ENCODE data around the gene LCN12. TPM values are rescaled to one million over a fixed set of nuclear protein-coding genes. Genes with fewer than 3 reads are reported as not detected.

Gene LCN12
- total RNA-seq, 1 experiment from 2014 or later, result not detected

DNA sequence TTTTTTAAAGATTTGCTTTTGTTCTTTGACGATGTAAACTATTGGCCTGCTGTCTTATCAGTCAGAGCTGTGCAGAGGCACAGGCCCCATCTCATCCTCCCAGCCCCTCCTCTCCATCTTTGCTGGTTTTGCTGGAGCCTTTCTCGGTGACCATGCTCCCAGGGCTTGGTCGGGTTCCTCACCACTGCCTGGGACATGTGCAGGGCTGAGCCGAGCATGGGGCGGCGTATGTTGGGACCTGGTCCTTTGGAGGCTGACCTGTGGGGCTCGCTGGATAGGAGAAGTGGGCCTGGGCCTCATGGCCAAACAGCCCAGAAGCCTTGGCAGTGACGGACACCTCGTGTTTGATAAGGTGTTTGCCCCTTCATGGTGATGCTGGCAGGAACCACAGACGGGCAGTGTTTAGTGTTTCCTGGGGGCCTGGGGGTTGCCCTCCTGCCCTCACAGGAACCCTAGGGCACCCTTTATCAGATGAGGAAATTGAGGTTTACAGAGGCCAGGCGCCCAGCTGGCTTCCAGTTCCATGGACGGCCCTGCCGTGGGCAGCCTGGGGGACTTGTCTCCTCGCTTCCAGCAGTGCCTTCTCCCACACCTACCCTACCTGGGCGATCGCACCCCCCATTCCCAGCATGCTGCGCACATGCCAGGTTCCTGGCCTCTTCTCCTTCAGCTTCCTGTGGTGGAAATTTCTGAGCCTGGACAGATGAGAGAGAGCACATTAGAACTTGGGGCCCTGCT is 38.2 kb upstream of the LCN12 start:
- TF ChIP-seq CTCF (conservative IDR thresholded peaks at IDR 0.05; ENCODE audit: low read depth, low read length) (no peak), EZH2 (IDR thresholded peaks at IDR 0.05; ENCODE audit: borderline replicate concordance, low read depth, low read length, poor library complexity, severe bottlenecking) (no peak)
- H3K9me3 ChIP-seq (ENCODE audit: low read depth, low read length, poor library complexity, severe bottlenecking), result no peaks in the 10 kb centered on the region
- ChIA-PET POLR2A (ENCODE audit: low non-redundant PET) (no interaction called here), CTCF (no interaction called here)
- H3K4me3 ChIP-seq (ENCODE audit: low read depth, low read length, poor library complexity, severe bottlenecking), result no peak overlapping the region
- DNase-seq (ENCODE audit: low spot score), result no peak
- H3K36me3 ChIP-seq (ENCODE audit: insufficient read depth, low read length, poor library complexity, severe bottlenecking), result peaks cover 35% of the 10 kb centered on the region
- BruUV-seq (replicated peaks), result no TSS peak
- H3K27me3 ChIP-seq (replicated peaks; ENCODE audit: insufficient read depth, low read depth, low read length, poor library complexity), result no peaks in the 10 kb centered on the region
- H3K4me1 ChIP-seq (ENCODE audit: insufficient read depth, low read length, poor library complexity, severe bottlenecking), result no peaks in the 10 kb centered on the region
- intact Hi-C loops (cut with micrococcal nuclease; ENCODE audit: unreplicated experiment), result no loop called here
- no peak overlapping the region for H3K27ac ChIP-seq (ENCODE audit: low read depth, low read length, poor library complexity, severe bottlenecking)

DNA sequence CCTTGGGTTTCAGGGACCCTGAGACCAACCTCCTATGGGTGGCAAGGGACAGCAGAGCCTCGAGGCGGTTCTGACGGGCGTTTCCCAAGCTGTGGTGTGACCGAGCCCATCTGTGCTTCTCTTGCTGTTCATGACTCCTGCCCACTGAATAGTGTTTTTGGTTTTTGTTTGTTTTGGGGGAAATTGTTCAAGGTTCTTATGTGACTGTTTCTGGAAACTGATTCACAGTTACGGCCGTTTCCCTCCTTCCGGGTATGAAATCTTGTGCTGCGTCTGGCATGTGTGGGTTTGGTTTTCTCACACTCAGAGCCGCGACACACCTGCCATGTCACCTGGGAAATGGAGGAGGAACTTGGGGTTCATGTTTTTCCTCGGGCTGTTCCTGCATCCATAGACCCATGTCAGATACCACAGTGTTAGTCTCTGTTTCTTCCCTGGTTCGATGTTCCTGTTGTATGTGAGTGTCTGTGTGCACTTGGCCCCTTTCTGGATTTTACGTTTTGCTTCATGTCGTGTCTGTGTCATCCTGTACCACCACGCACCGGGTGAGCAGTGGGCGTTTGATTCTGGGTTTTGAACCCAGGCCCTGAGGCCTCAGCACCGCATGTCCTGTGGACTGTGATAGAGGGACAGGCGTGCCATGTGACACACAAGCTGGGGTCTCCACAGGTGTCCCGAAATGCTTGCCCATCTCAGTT is 36.3 kb upstream of the LCN12 start:
- H3K27me3 ChIP-seq (replicated peaks; ENCODE audit: insufficient read depth, low read depth, low read length, poor library complexity), result no peaks in the 10 kb centered on the region
- no peaks in the 10 kb centered on the region for H3K4me1 ChIP-seq (ENCODE audit: insufficient read depth, low read length, poor library complexity, severe bottlenecking)
- BruUV-seq (replicated peaks), result no TSS peak
- H3K27ac ChIP-seq (ENCODE audit: low read depth, low read length, poor library complexity, severe bottlenecking), result no peak overlapping the region
- TF ChIP-seq EZH2 (IDR thresholded peaks at IDR 0.05; ENCODE audit: borderline replicate concordance, low read depth, low read length, poor library complexity, severe bottlenecking) (no peak), CTCF (conservative IDR thresholded peaks at IDR 0.05; ENCODE audit: low read depth, low read length) (no peak)
- intact Hi-C loops (cut with micrococcal nuclease; ENCODE audit: unreplicated experiment), result no loop called here
- ChIA-PET CTCF (no interaction called here), POLR2A (ENCODE audit: low non-redundant PET) (no interaction called here)
- peaks cover 39% of the 10 kb centered on the region for H3K36me3 ChIP-seq (ENCODE audit: insufficient read depth, low read length, poor library complexity, severe bottlenecking)
- no peaks in the 10 kb centered on the region for H3K9me3 ChIP-seq (ENCODE audit: low read depth, low read length, poor library complexity, severe bottlenecking)
- no peak for DNase-seq (ENCODE audit: low spot score)
- no peak overlapping the region for H3K4me3 ChIP-seq (ENCODE audit: low read depth, low read length, poor library complexity, severe bottlenecking)

DNA sequence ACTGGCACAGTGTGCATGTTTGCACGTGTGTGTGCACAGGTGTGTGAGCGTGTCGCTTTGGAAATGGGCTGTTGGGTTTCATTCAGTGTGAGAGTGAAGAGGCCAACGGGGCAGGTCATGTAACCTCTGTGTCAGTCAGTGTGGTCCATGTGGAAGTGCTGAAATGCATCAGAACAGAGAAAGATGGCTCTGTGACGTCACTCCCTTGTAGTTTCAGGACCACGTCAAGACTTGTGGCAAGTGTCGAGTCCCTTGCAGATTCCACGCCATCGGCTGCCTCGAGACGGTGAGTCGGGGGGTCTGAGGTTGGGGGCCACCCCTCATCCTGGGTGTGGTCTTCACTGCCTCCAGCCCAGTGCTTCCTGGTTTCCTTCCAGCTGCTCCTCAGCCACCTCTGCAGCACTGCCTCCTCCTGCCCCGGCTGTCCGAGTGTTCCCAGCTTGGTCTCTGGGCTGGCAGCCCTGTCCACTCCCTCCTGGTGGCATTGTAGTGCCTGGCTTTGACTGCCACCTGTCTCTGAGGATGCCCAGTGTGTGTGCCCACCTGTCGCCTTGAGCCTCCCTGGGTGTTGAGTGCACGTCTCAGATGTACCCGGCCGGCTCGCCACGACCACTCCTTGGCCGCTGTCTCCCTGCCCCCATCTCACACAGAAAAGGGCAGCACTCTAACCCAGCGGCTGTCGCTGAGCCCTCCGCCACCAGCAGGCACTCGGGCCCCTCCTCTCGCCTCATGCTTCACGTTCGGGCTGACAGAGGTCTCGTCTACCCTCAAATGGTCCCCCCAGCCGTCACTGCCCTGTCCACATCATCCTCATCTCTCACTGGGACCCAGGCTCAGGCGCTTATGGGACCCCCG is 35.5 kb upstream of the LCN12 start:
- Histone ChIP-seq H3K4me3 (ENCODE audit: low read depth, low read length, poor library complexity, severe bottlenecking) (no peak overlapping the region), H3K27ac (ENCODE audit: low read depth, low read length, poor library complexity, severe bottlenecking) (no peak overlapping the region), H3K27me3 (replicated peaks; ENCODE audit: insufficient read depth, low read depth, low read length, poor library complexity) (no peaks in the 10 kb centered on the region), H3K9me3 (ENCODE audit: low read depth, low read length, poor library complexity, severe bottlenecking) (no peaks in the 10 kb centered on the region), H3K36me3 (ENCODE audit: insufficient read depth, low read length, poor library complexity, severe bottlenecking) (peaks cover 39% of the 10 kb centered on the region), H3K4me1 (ENCODE audit: insufficient read depth, low read length, poor library complexity, severe bottlenecking) (no peaks in the 10 kb centered on the region)
- intact Hi-C loops (cut with micrococcal nuclease; ENCODE audit: unreplicated experiment), result no loop called here
- ChIA-PET POLR2A (ENCODE audit: low non-redundant PET) (no interaction called here), CTCF (no interaction called here)
- no peak for DNase-seq (ENCODE audit: low spot score)
- TF ChIP-seq CTCF (conservative IDR thresholded peaks at IDR 0.05; ENCODE audit: low read depth, low read length) (no peak), EZH2 (IDR thresholded peaks at IDR 0.05; ENCODE audit: borderline replicate concordance, low read depth, low read length, poor library complexity, severe bottlenecking) (no peak)
- no TSS peak for BruUV-seq (replicated peaks)

Measured in A673 (cell line).